CD8-positive, alpha-beta memory T cell (primary cell): ENCODE data around the gene SRD5A3. TPM values are rescaled to one million over a fixed set of nuclear protein-coding genes. Genes with fewer than 3 reads are reported as not detected.

ENCODE experiments used
- CTCF ChIA-PET: fragments of 350-600 bp; sonication (Branson Sonifier 250); formaldehyde crosslinking; loops from one replicate; lab custom pipeline; 2021; ENCODE audit warnings: antibody characterized with exemption; lab: Charles Lee
- POLR2A ChIA-PET: fragments of 350-600 bp; sonication (Branson Sonifier 250); formaldehyde crosslinking; loops from one replicate; lab custom pipeline; 2021; ENCODE audit warnings: antibody characterized with exemption; lab: Charles Lee
- DNase-seq, 5 donors: peaks; one replicate each; pipeline versions ENCODE4 v3.0.0 to v3.0.0-alpha.2; 2020 to 2022; ENCODE audit warnings: mixed read lengths in 1 of 5
- H3K27ac ChIP-seq: one replicate; pipeline ENCODE4 v1.7.0; 2013; ENCODE audit warnings: low read depth, mild to moderate bottlenecking, low read length, moderate library complexity
- H3K27me3 ChIP-seq: 2 replicates; pipeline ENCODE4 v1.7.0; 2013; ENCODE audit warnings: low read length, mild to moderate bottlenecking; ENCODE audit not compliant: insufficient read depth, poor library complexity, severe bottlenecking
- H3K36me3 ChIP-seq: 2 replicates; pipeline ENCODE4 v1.7.0; 2013; ENCODE audit warnings: mild to moderate bottlenecking, low read length, moderate library complexity; ENCODE audit not compliant: insufficient read depth
- H3K4me1 ChIP-seq: 2 replicates; pipeline ENCODE4 v1.7.0; 2013; ENCODE audit warnings: mild to moderate bottlenecking, low read length, moderate library complexity; ENCODE audit not compliant: insufficient read depth
- H3K4me3 ChIP-seq: 2 replicates; pipeline ENCODE4 v1.7.0; 2013; ENCODE audit warnings: mild to moderate bottlenecking, low read length
- H3K9me3 ChIP-seq: 2 replicates; pipeline ENCODE4 v1.7.0; 2013; ENCODE audit warnings: mild to moderate bottlenecking, low read length
- H3K27ac Mint-ChIP-seq, 8 donors: one replicate each; pipeline ENCODE4 v1.8.0; 2020 to 2021; ENCODE audit warnings: mixed read lengths in 8 of 8, mild to moderate bottlenecking in 6 of 8, inconsistent platforms in 3 of 8, moderate library complexity in 3 of 8
- H3K27me3 Mint-ChIP-seq, 2 donors: one replicate each; pipeline ENCODE4 v1.8.0; 2020 to 2021; ENCODE audit warnings: mixed read lengths in 2 of 2, mild to moderate bottlenecking in 1 of 2, moderate library complexity in 1 of 2
- H3K36me3 Mint-ChIP-seq, 3 donors: one replicate each; pipeline ENCODE4 v1.8.0; 2020 to 2021; ENCODE audit warnings: mixed read lengths in 3 of 3, inconsistent platforms in 1 of 3, mild to moderate bottlenecking in 1 of 3
- H3K4me1 Mint-ChIP-seq, 3 donors: one replicate each; pipeline ENCODE4 v1.8.0; 2020 to 2021; ENCODE audit warnings: mixed read lengths in 3 of 3, inconsistent platforms in 1 of 3, mild to moderate bottlenecking in 1 of 3
- H3K4me3 Mint-ChIP-seq, 7 donors: one replicate each; pipeline ENCODE4 v1.8.0; 2020 to 2021; ENCODE audit warnings: mixed read lengths in 7 of 7, mild to moderate bottlenecking in 6 of 7, moderate library complexity in 4 of 7, inconsistent platforms in 2 of 7
- H3K9me3 Mint-ChIP-seq, 5 donors: one replicate each; pipeline ENCODE4 v1.8.0; 2020 to 2022; ENCODE audit warnings: mixed read lengths in 5 of 5, mild to moderate bottlenecking in 3 of 5, moderate library complexity in 2 of 5, inconsistent platforms in 1 of 5
- polyA plus RNA-seq: library from polyadenylated mRNA; unstranded; fragments of 300-500 nt; fragmentation: Illumina TruSeq; gene quantifications from one replicate; pipeline ENCODE4 v1.2.3, GENCODE V29; 2021
- total RNA-seq, 2 experiments: library from RNA; stranded (reverse); gene quantifications; one replicate each; pipeline ENCODE4 v1.2.3, GENCODE V29; 2021

Gene SRD5A3
- total and polyA plus RNA-seq, 3 experiments from 2014 or later: 17.4 to 23.9 (median 20.3) TPM

- no peak for DNase-seq
- Histone ChIP-seq H3K27ac (no peak overlapping the region), H3K4me3 (no peak overlapping the region), H3K9me3 (no peaks in the 10 kb centered on the region), H3K4me1 (no peaks in the 10 kb centered on the region), H3K27me3 (no peaks in the 10 kb centered on the region), H3K36me3 (no peaks in the 10 kb centered on the region)
- H3K27me3 Mint-ChIP-seq: no peaks in the 10 kb centered on the region
- ChIA-PET CTCF (no interaction called here), POLR2A (no interaction called here)
- H3K36me3 Mint-ChIP-seq: peaks cover 0 to 10% (median 4%) of the 10 kb centered on the region in 3 donors
- H3K9me3 Mint-ChIP-seq: no peaks in the 10 kb centered on the region
- H3K4me3 Mint-ChIP-seq: no peak overlapping the region
- H3K27ac Mint-ChIP-seq: no peak overlapping the region
- H3K4me1 Mint-ChIP-seq: no peaks in the 10 kb centered on the region
Observed at GRCh38 chr4:55366621-55367020, 20.6 kb downstream of the SRD5A3 start.

- peaks cover 0 to 10% (median 4%) of the 10 kb centered on the region in 3 donors for H3K36me3 Mint-ChIP-seq
Observed at GRCh38 chr4:55367084-55367722, 21.2 kb downstream of the SRD5A3 start.

GRCh38 chr4:55369968-55370367 lies 23.9 kb downstream of the SRD5A3 start:
- no peaks in the 10 kb centered on the region for H3K27me3 Mint-ChIP-seq
- Histone ChIP-seq H3K36me3 (no peaks in the 10 kb centered on the region), H3K4me1 (no peaks in the 10 kb centered on the region), H3K27ac (no peak overlapping the region), H3K27me3 (no peaks in the 10 kb centered on the region), H3K4me3 (no peak overlapping the region), H3K9me3 (no peaks in the 10 kb centered on the region)
- H3K36me3 Mint-ChIP-seq: peaks cover 0 to 7% (median 0%) of the 10 kb centered on the region in 3 donors
- no peaks in the 10 kb centered on the region for H3K9me3 Mint-ChIP-seq
- no peak overlapping the region for H3K4me3 Mint-ChIP-seq
- ChIA-PET POLR2A (interaction anchor here (0.6 kb wide), 1 partner anchor 171 kb away, joined by 3 read pairs; no protein-coding TSS in a partner anchor), CTCF (interaction anchor here (0.7 to 1.9 kb wide), 2 partner anchors 24 to 578 kb away, joined by 3 to 5 read pairs; partner anchors contain the start of gene SRD5A3)
- H3K27ac Mint-ChIP-seq: no peak overlapping the region
- H3K4me1 Mint-ChIP-seq: no peaks in the 10 kb centered on the region
- no peak for DNase-seq

More at GRCh38 chr4:55367084-55367722, 21.2 kb downstream of the SRD5A3 start:
- Histone ChIP-seq H3K4me3 (no peak overlapping the region), H3K9me3 (no peaks in the 10 kb centered on the region), H3K27ac (no peak overlapping the region), H3K27me3 (no peaks in the 10 kb centered on the region), H3K36me3 (no peaks in the 10 kb centered on the region), H3K4me1 (no peaks in the 10 kb centered on the region)
- DNase-seq: no peak
- no peak overlapping the region for H3K4me3 Mint-ChIP-seq
- H3K27me3 Mint-ChIP-seq: no peaks in the 10 kb centered on the region
- no peaks in the 10 kb centered on the region for H3K9me3 Mint-ChIP-seq
- CTCF ChIA-PET: no interaction called here
- POLR2A ChIA-PET: no interaction called here
- no peaks in the 10 kb centered on the region for H3K4me1 Mint-ChIP-seq
- H3K27ac Mint-ChIP-seq: no peak overlapping the region

- H3K9me3 Mint-ChIP-seq: no peaks in the 10 kb centered on the region
- no peak overlapping the region for H3K4me3 Mint-ChIP-seq
- no peaks in the 10 kb centered on the region for H3K27me3 ChIP-seq
- H3K4me1 Mint-ChIP-seq: no peaks in the 10 kb centered on the region
- H3K36me3 Mint-ChIP-seq: peaks cover 0 to 7% (median 0%) of the 10 kb centered on the region in 3 donors
- DNase-seq: no peak
- no peak overlapping the region for H3K4me3 ChIP-seq
- no peaks in the 10 kb centered on the region for H3K9me3 ChIP-seq
- no peaks in the 10 kb centered on the region for H3K4me1 ChIP-seq
- ChIA-PET POLR2A (no interaction called here), CTCF (no interaction called here)
- no peaks in the 10 kb centered on the region for H3K36me3 ChIP-seq
- no peaks in the 10 kb centered on the region for H3K27me3 Mint-ChIP-seq
- no peak overlapping the region for H3K27ac ChIP-seq
- no peak overlapping the region for H3K27ac Mint-ChIP-seq
Observed at GRCh38 chr4:55372259-55372658, 26.2 kb downstream of the SRD5A3 start.

- DNase-seq: no peak
- no peaks in the 10 kb centered on the region for H3K4me1 ChIP-seq
- Mint-ChIP-seq H3K27me3 (no peaks in the 10 kb centered on the region), H3K36me3 (peaks cover 0 to 3% (median 0%) of the 10 kb centered on the region in 3 donors), H3K27ac (no peak overlapping the region), H3K4me1 (no peaks in the 10 kb centered on the region), H3K9me3 (no peaks in the 10 kb centered on the region), H3K4me3 (no peak overlapping the region)
- ChIA-PET POLR2A (no interaction called here), CTCF (interaction anchor here (0.7 kb wide), 1 partner anchor 28 kb away, joined by 3 read pairs; the partner anchor contains the start of gene SRD5A3)
- H3K27ac ChIP-seq: no peak overlapping the region
- no peaks in the 10 kb centered on the region for H3K27me3 ChIP-seq
- no peak overlapping the region for H3K4me3 ChIP-seq
- H3K36me3 ChIP-seq: no peaks in the 10 kb centered on the region
- no peaks in the 10 kb centered on the region for H3K9me3 ChIP-seq
Observed at GRCh38 chr4:55373461-55373860, 27.4 kb downstream of the SRD5A3 start.

- Histone ChIP-seq H3K9me3 (no peaks in the 10 kb centered on the region), H3K4me3 (no peak overlapping the region), H3K4me1 (no peaks in the 10 kb centered on the region), H3K27me3 (no peaks in the 10 kb centered on the region), H3K27ac (no peak overlapping the region), H3K36me3 (no peaks in the 10 kb centered on the region)
- Mint-ChIP-seq H3K4me3 (no peak overlapping the region), H3K36me3 (no peaks in the 10 kb centered on the region), H3K27ac (no peak overlapping the region), H3K27me3 (no peaks in the 10 kb centered on the region), H3K4me1 (no peaks in the 10 kb centered on the region), H3K9me3 (no peaks in the 10 kb centered on the region)
- DNase-seq: no peak
- CTCF ChIA-PET: interaction anchor here (1.3 kb wide), 1 partner anchor 25 kb away, joined by 3 read pairs; no protein-coding TSS in a partner anchor
- POLR2A ChIA-PET: no interaction called here
Observed at GRCh38 chr4:55376698-55377097, 30.7 kb downstream of the SRD5A3 start.

- Mint-ChIP-seq H3K27me3 (no peaks in the 10 kb centered on the region), H3K4me1 (no peaks in the 10 kb centered on the region), H3K4me3 (no peak overlapping the region), H3K9me3 (no peaks in the 10 kb centered on the region), H3K27ac (no peak overlapping the region), H3K36me3 (no peaks in the 10 kb centered on the region)
- Histone ChIP-seq H3K36me3 (no peaks in the 10 kb centered on the region), H3K27ac (no peak overlapping the region), H3K4me3 (no peak overlapping the region), H3K27me3 (no peaks in the 10 kb centered on the region), H3K4me1 (no peaks in the 10 kb centered on the region), H3K9me3 (no peaks in the 10 kb centered on the region)
- CTCF ChIA-PET: interaction anchor here (1.3 kb wide), 1 partner anchor 33 kb away, joined by 4 read pairs; the partner anchor contains the start of gene SRD5A3
- POLR2A ChIA-PET: no interaction called here
- no peak for DNase-seq
Observed at GRCh38 chr4:55378617-55379467, 32.8 kb downstream of the SRD5A3 start.

GRCh38 chr4:55380576-55380975 lies 34.5 kb downstream of the SRD5A3 start:
- POLR2A ChIA-PET: no interaction called here

More at GRCh38 chr4:55380576-55380975, 34.5 kb downstream of the SRD5A3 start:
- Histone ChIP-seq H3K27ac (no peak overlapping the region), H3K4me3 (no peak overlapping the region), H3K36me3 (no peaks in the 10 kb centered on the region), H3K27me3 (no peaks in the 10 kb centered on the region), H3K4me1 (no peaks in the 10 kb centered on the region), H3K9me3 (no peaks in the 10 kb centered on the region)
- no peaks in the 10 kb centered on the region for H3K4me1 Mint-ChIP-seq
- H3K9me3 Mint-ChIP-seq: no peaks in the 10 kb centered on the region
- no peak overlapping the region for H3K4me3 Mint-ChIP-seq
- DNase-seq: no peak
- no peaks in the 10 kb centered on the region for H3K36me3 Mint-ChIP-seq
- H3K27ac Mint-ChIP-seq: no peak overlapping the region
- H3K27me3 Mint-ChIP-seq: peaks cover 0 to 3% of the 10 kb centered on the region in 2 donors
- CTCF ChIA-PET: no interaction called here
